ENCODE results near the gene DDX41. TPM values are rescaled to one million over a fixed set of nuclear protein-coding genes. Genes with fewer than 3 reads are reported as not detected.

The DDX41 gene
- total RNA-seq, 4 donors from 2014 or later = 96.5 to 170 (median 130) TPM

DNA sequence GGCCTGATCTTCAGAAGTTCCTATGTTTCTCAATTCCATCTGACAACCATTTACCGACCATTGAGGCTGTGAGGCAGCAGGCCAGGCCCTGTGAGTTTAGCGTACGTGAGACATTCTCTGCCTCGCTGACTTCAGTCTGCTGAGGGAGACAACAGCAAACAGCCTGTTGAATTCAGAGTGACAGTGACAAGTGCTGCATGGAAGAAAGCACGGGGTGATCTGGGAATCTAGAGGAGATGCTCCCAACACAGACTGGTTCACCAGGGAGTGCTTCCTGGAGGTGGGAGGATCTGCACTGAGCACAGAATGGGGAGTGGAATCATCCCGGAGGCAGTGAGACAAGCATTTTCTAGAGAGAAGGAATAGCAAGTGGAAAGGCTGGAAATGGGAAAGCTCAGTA is 10.0 kb upstream of the DDX41 start:
- no peaks in the 10 kb centered on the region for H3K9me3 ChIP-seq
- H3K27ac ChIP-seq = no peak overlapping the region
- no peak for DNase-seq
- no peaks in the 10 kb centered on the region for H3K27me3 ChIP-seq
- intact Hi-C loops (cut with DNase I; ENCODE audit: low total_unique reads) = no loop called here
- H3K36me3 ChIP-seq = peaks cover 0 to 35% (median 13%) of the 10 kb centered on the region in 4 donors
- no peak overlapping the region for H3K4me3 ChIP-seq
- TF ChIP-seq POLR2A (IDR thresholded peaks at IDR 0.05) (no peak), POLR2AphosphoS5 (IDR thresholded peaks at IDR 0.05) (no peak)
- in situ Hi-C loops (cut with MboI; ENCODE audit: low pct_ligation_motif_present in 1 of 4, low pct_unique_long_range_greater_than_20kb in 1 of 4, low sequenced_read_pairs in 3 of 4) = no loop called here
- 83 to 94% methylated on average over 2 to 6 of the region's 6 CpGs for WGBS, 2 donors (ENCODE audit: low coverage in 1 of 2)
- H3K4me1 ChIP-seq = no peaks in the 10 kb centered on the region

- 80 to 92% methylated on average over 1 to 4 of the region's 4 CpGs for whole genome bisulfite sequencing, 2 donors (ENCODE audit: low coverage in 1 of 2)
- no peaks in the 10 kb centered on the region for H3K4me1 ChIP-seq
- peaks cover 0 to 37% (median 13%) of the 10 kb centered on the region in 4 donors for H3K36me3 ChIP-seq
- in situ Hi-C loops (cut with MboI; ENCODE audit: low pct_ligation_motif_present in 1 of 4, low pct_unique_long_range_greater_than_20kb in 1 of 4, low sequenced_read_pairs in 3 of 4) = no loop called here
- H3K27ac ChIP-seq = no peak overlapping the region
- no peak for TF ChIP-seq EP300 (IDR thresholded peaks at IDR 0.05; ENCODE audit: low read depth)
- no peak for TF ChIP-seq POLR2A (IDR thresholded peaks at IDR 0.05)
- no peak for TF ChIP-seq POLR2AphosphoS5 (IDR thresholded peaks at IDR 0.05)
- TF ChIP-seq, protein P1, sequence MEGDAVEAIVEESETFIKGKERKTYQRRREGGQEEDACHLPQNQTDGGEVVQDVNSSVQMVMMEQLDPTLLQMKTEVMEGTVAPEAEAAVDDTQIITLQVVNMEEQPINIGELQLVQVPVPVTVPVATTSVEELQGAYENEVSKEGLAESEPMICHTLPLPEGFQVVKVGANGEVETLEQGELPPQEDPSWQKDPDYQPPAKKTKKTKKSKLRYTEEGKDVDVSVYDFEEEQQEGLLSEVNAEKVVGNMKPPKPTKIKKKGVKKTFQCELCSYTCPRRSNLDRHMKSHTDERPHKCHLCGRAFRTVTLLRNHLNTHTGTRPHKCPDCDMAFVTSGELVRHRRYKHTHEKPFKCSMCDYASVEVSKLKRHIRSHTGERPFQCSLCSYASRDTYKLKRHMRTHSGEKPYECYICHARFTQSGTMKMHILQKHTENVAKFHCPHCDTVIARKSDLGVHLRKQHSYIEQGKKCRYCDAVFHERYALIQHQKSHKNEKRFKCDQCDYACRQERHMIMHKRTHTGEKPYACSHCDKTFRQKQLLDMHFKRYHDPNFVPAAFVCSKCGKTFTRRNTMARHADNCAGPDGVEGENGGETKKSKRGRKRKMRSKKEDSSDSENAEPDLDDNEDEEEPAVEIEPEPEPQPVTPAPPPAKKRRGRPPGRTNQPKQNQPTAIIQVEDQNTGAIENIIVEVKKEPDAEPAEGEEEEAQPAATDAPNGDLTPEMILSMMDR (IDR thresholded peaks at IDR 0.05) = no peak
- H3K9me3 ChIP-seq = no peaks in the 10 kb centered on the region
- intact Hi-C loops (cut with DNase I; ENCODE audit: low total_unique reads) = no loop called here
- H3K27me3 ChIP-seq = no peaks in the 10 kb centered on the region
- DNase-seq = no peak
- H3K4me3 ChIP-seq = no peak overlapping the region
These were observed 9.4 kb upstream of the DDX41 start for GRCh38 chr5:177526191-177526590.

GRCh38 chr5:177524941-177525655 is 8.3 kb upstream of the DDX41 start:
- Histone ChIP-seq H3K4me3 (no peak overlapping the region), H3K27ac (no peak overlapping the region), H3K27me3 (no peaks in the 10 kb centered on the region), H3K36me3 (peaks cover 0 to 37% (median 13%) of the 10 kb centered on the region in 4 donors), H3K4me1 (no peaks in the 10 kb centered on the region), H3K9me3 (no peaks in the 10 kb centered on the region)
- intact Hi-C loops (cut with DNase I; ENCODE audit: low total_unique reads) (no loop called here), in situ Hi-C loops (cut with MboI; ENCODE audit: low pct_ligation_motif_present in 1 of 4, low pct_unique_long_range_greater_than_20kb in 1 of 4, low sequenced_read_pairs in 3 of 4) (loop anchor here in 1 of 4 donors (25.0 kb wide), 1 partner anchor 138 kb away; the partner anchor contains the start of gene SLC34A1)
- 90 to 100% methylated on average over 1 to 10 of the region's 10 CpGs for WGBS, 2 donors (ENCODE audit: low coverage in 1 of 2)
- TF ChIP-seq, protein P1 (IDR thresholded peaks at IDR 0.05) = no peak
- no peak for TF ChIP-seq POLR2A (IDR thresholded peaks at IDR 0.05)
- TF ChIP-seq EP300 (IDR thresholded peaks at IDR 0.05; ENCODE audit: low read depth) = no peak
- TF ChIP-seq POLR2AphosphoS5 (IDR thresholded peaks at IDR 0.05) = no peak
- no peak for DNase-seq

- Histone ChIP-seq H3K27me3 (no peaks in the 10 kb centered on the region), H3K27ac (no peak overlapping the region), H3K4me3 (no peak overlapping the region), H3K4me1 (no peaks in the 10 kb centered on the region), H3K9me3 (no peaks in the 10 kb centered on the region), H3K36me3 (peaks cover 0 to 31% (median 13%) of the 10 kb centered on the region in 4 donors)
- intact Hi-C loops (cut with DNase I; ENCODE audit: low total_unique reads) = no loop called here
- TF ChIP-seq, protein P1 (IDR thresholded peaks at IDR 0.05) = no peak
- TF ChIP-seq POLR2A (IDR thresholded peaks at IDR 0.05) = no peak
- no peak for DNase-seq
- in situ Hi-C loops (cut with MboI; ENCODE audit: low pct_ligation_motif_present in 1 of 4, low pct_unique_long_range_greater_than_20kb in 1 of 4, low sequenced_read_pairs in 3 of 4) = loop anchor here in 1 of 4 donors (25.0 kb wide), 1 partner anchor 137 kb away; the partner anchor contains the start of gene SLC34A1
- 92% methylated on average over 5 of the region's 12 CpGs; no CpG with 5 or more reads in 1 of the 2 donors for WGBS, 2 donors (ENCODE audit: low coverage in 1 of 2)
These were observed 7.8 kb upstream of the DDX41 start for GRCh38 chr5:177524539-177524900.
